ENCODE measurements around the gene HECTD4.
A peak's percentile ranks its signal among the peaks of the same experiment; 100 is the strongest.
"Not testable (repeated sequence)": the region's sequence is repeated elsewhere in the genome, so short reads cannot be mapped to it uniquely, and the experiment has no call there.

The HECTD4 gene

GRCh38 chr12:112350593-112351592, 31.3 kb downstream of the HECTD4 start:
- DNase-seq, result peak; percentile 98

GRCh38 chr12:112349431-112349830, 32.8 kb downstream of the HECTD4 start:
- DNase-seq, result peak; percentile 66

- DNase-seq, result not testable (repeated sequence)
Observed at GRCh38 chr12:112348926-112349325, 33.3 kb downstream of the HECTD4 start.

GRCh38 chr12:112347581-112347982, 34.6 kb downstream of the HECTD4 start:
- DNase-seq, result peak; percentile 43

- no peak for DNase-seq
Observed at GRCh38 chr12:112346194-112346593, 36.0 kb downstream of the HECTD4 start.

- no peak for DNase-seq
Observed at GRCh38 chr12:112344220-112344619, 38.0 kb downstream of the HECTD4 start.

GRCh38 chr12:112342587-112342986, 39.6 kb downstream of the HECTD4 start:
- DNase-seq, result peak; percentile 76

GRCh38 chr12:112341046-112341825, 41.0 kb downstream of the HECTD4 start:
- no peak for DNase-seq

GRCh38 chr12:112340230-112340629, 42.0 kb downstream of the HECTD4 start:
- DNase-seq, result no peak

GRCh38 chr12:112334999-112335398, 47.2 kb downstream of the HECTD4 start:
- DNase-seq, result not testable (repeated sequence)

- DNase-seq, result no peak
Observed at GRCh38 chr12:112333019-112333418, 49.2 kb downstream of the HECTD4 start.

GRCh38 chr12:112331886-112332285, 50.3 kb downstream of the HECTD4 start:
- peak; percentile 45 for DNase-seq

GRCh38 chr12:112330706-112331105, 51.5 kb downstream of the HECTD4 start:
- DNase-seq, result no peak

GRCh38 chr12:112328456-112329124, 53.6 kb downstream of the HECTD4 start:
- DNase-seq, result no peak

- peak; percentile 28 for DNase-seq
Observed at GRCh38 chr12:112327209-112327938, 54.9 kb downstream of the HECTD4 start.

- DNase-seq, result peak; percentile 62
Observed at GRCh38 chr12:112325622-112326207, 56.5 kb downstream of the HECTD4 start.

GRCh38 chr12:112325157-112325556, 57.1 kb downstream of the HECTD4 start:
- no peak for DNase-seq

GRCh38 chr12:112322882-112323547, 59.2 kb downstream of the HECTD4 start:
- DNase-seq, result no peak

- no peak for DNase-seq
Observed at GRCh38 chr12:112322441-112322840, 59.8 kb downstream of the HECTD4 start.

- DNase-seq, result no peak
Observed at GRCh38 chr12:112321245-112321644, 61.0 kb downstream of the HECTD4 start.

- DNase-seq, result no peak
Observed at GRCh38 chr12:112319395-112319794, 62.8 kb downstream of the HECTD4 start.

Measured in hematopoietic multipotent progenitor cell treated with erythropoietin and hydrocortisone succinate and interleukin-3 and kit ligand, for 4 days (in vitro differentiated cells).